A549 (cell line): ENCODE data around the gene ZFYVE28. TPM values are rescaled to one million over a fixed set of nuclear protein-coding genes. Genes with fewer than 3 reads are reported as not detected.

ENCODE experiments used
- ATAC-seq, 2 experiments: fragments of 200-7000 bp in 1 of 2; fragments of >200 bp in 1 of 2; cut with Nextera tagmentation in 1 of 2; cut with Tn5 transposase in 1 of 2; 3 replicates each; pipeline versions ENCODE4 v1.8.0 to v1.9.1; 2018 to 2020; ENCODE audit warnings: mild to moderate bottlenecking in 1 of 2, moderate library complexity in 1 of 2
- CTCF ChIA-PET: fragments of 300-600 bp; sonication (Branson Sonifier 250); formaldehyde crosslinking; extraction: SDS; loops from one replicate; lab custom pipeline; 2021; ENCODE audit warnings: antibody characterized with exemption, inconsistent platforms; lab: Yijun Ruan, JAX
- POLR2A ChIA-PET: fragments of 350-600 bp; formaldehyde crosslinking; extraction: SDS; loops from one replicate; lab custom pipeline; 2021; ENCODE audit warnings: antibody characterized with exemption, inconsistent platforms; lab: Yijun Ruan, JAX
- DNase-seq, 2 experiments: peaks; one replicate each; pipeline versions ENCODE4 v3.0.0 to v3.0.0-alpha.2; 2011 to 2016; ENCODE audit warnings: low read depth in 1 of 2, low spot score in 1 of 2
- FAIRE-seq: peaks from 2 replicates; lab custom pipeline; 2011; peaks lifted over from hg19 to GRCh38; lab: Jason Lieb, UNC
- H3K27ac ChIP-seq, 2 experiments: fragments of >200 bp; sonication (Bioruptor Twin); formaldehyde crosslinking; 3 replicates each; pipeline ENCODE4 v1.5.1; 2016 to 2017
- H3K4me1 ChIP-seq: fragments of >200 bp; sonication (Bioruptor Twin); formaldehyde crosslinking; 3 replicates; pipeline ENCODE4 v1.6.1; 2016
- H3K4me2 ChIP-seq: fragments of >200 bp; sonication (Bioruptor Twin); formaldehyde crosslinking; 3 replicates; pipeline ENCODE4 v1.6.1; 2016
- H3K4me3 ChIP-seq: fragments of >200 bp; sonication (Bioruptor Twin); formaldehyde crosslinking; 3 replicates; pipeline ENCODE4 v1.5.1; 2016
- H3K9me3 ChIP-seq: fragments of >200 bp; sonication (Bioruptor Twin); formaldehyde crosslinking; 3 replicates; pipeline ENCODE4 v1.6.1; 2016
- CBX2 ChIP-seq: fragments of 200-600 bp; sonication (generic); IDR thresholded peaks from 2 replicates; pipeline ENCODE4 v1.6.1; 2016; ENCODE audit warnings: low read depth, mild to moderate bottlenecking, borderline replicate concordance
- CBX8 ChIP-seq: fragments of 200-600 bp; sonication (generic); IDR thresholded peaks from 2 replicates; pipeline ENCODE4 v1.6.1; 2016
- CHD2 ChIP-seq: fragments of 150-350 bp; IDR thresholded peaks from 2 replicates; pipeline ENCODE4 v1.6.1; 2014; ENCODE audit warnings: low read length; ENCODE audit not compliant: partially characterized antibody
- CHD4 ChIP-seq: fragments of 200-600 bp; sonication (generic); IDR thresholded peaks from 2 replicates; pipeline ENCODE4 v1.6.1; 2016; ENCODE audit warnings: antibody characterized with exemption, mild to moderate bottlenecking, borderline replicate concordance
- CTCF ChIP-seq: fragments of >200 bp; sonication (Bioruptor Twin); formaldehyde crosslinking; IDR thresholded peaks from 3 replicates; pipeline ENCODE4 v1.5.1; 2016
- EHF ChIP-seq: fragments of 250-450 bp; sonication (Bioruptor Pico); IDR thresholded peaks from 2 replicates; pipeline ENCODE4 v1.5.0; 2020; ENCODE audit warnings: mild to moderate bottlenecking
- EP300 ChIP-seq, 2 experiments: fragments of >200 bp; sonication (Bioruptor Twin); formaldehyde crosslinking; IDR thresholded peaks; 2 replicates in 1 of 2; 3 replicates in 1 of 2; pipeline ENCODE4 v1.6.1; 2016 to 2017
- ESRRA ChIP-seq: fragments of 150-350 bp; IDR thresholded peaks from 2 replicates; pipeline ENCODE4 v1.6.1; 2014; ENCODE audit warnings: mild to moderate bottlenecking, low read length, borderline replicate concordance
- FOSB ChIP-seq: fragments of 250-450 bp; sonication (Bioruptor Pico); IDR thresholded peaks from 2 replicates; pipeline ENCODE4 v1.5.0; 2020; ENCODE audit warnings: mild to moderate bottlenecking, moderate library complexity
- GATA3 ChIP-seq: IDR thresholded peaks from 2 replicates; pipeline ENCODE4 v1.6.1; 2012; ENCODE audit warnings: borderline replicate concordance
- JUN ChIP-seq, 2 experiments: fragments of >200 bp; sonication (Bioruptor Twin); formaldehyde crosslinking; IDR thresholded peaks; 2 replicates in 1 of 2; 3 replicates in 1 of 2; pipeline ENCODE4 v1.6.1; 2016 to 2017
- NFE2L2 ChIP-seq: fragments of 150-350 bp; conservative IDR thresholded peaks from 2 replicates; pipeline ENCODE4 v1.6.1; 2014; ENCODE audit warnings: low read length
- POLR2AphosphoS2 ChIP-seq: conservative IDR thresholded peaks from 2 replicates; pipeline ENCODE4 v1.6.1; 2012; ENCODE audit warnings: low read length, improper control_type of control experiment, inconsistent platforms
- RNF2 ChIP-seq: fragments of 200-600 bp; sonication (generic); IDR thresholded peaks from 2 replicates; pipeline ENCODE4 v1.6.1; 2016; ENCODE audit warnings: low read depth, mild to moderate bottlenecking, antibody characterized with exemption, moderate library complexity, borderline replicate concordance
- TFCP2L1 ChIP-seq: fragments of 250-450 bp; sonication (Bioruptor Pico); IDR thresholded peaks from 2 replicates; pipeline ENCODE4 v1.5.0; 2021; ENCODE audit warnings: mild to moderate bottlenecking
- TP53 ChIP-seq: fragments of 250-450 bp; sonication (Bioruptor Pico); IDR thresholded peaks from 2 replicates; pipeline ENCODE4 v1.5.0; 2021; ENCODE audit warnings: mild to moderate bottlenecking, moderate library complexity
- ZSCAN20 ChIP-seq: fragments of 250-450 bp; sonication (Bioruptor Pico); IDR thresholded peaks from 2 replicates; pipeline ENCODE4 v1.8.0; 2022; ENCODE audit warnings: mild to moderate bottlenecking, moderate library complexity
- WGBS: methylation state at CpG from one replicate; pipeline ENCODE4 v1.1.6; 2017; ENCODE audit errors: missing lambda C conversion rate; 5-methylcytosine and 5-hydroxymethylcytosine counted together
- polyA plus RNA-seq, 4 experiments: library from polyadenylated mRNA; depleted of rRNA in 3 of 4; stranded (reverse); fragments of >200 nt; fragmentation: RNase III in 1 of 4; extraction: RNeasy Plus Mini Kit Qiagen cat#74134 plus additional on column Dnase treatment in 1 of 4; gene quantifications; 2 replicates in 3 of 4; 3 replicates in 1 of 4; pipeline ENCODE4 v1.2.3, GENCODE V29; 2011 to 2017
- TF ChIP-seq, protein P1 (sequence below): fragments of >200 bp; sonication (Bioruptor Twin); formaldehyde crosslinking; IDR thresholded peaks from 2 replicates; pipeline ENCODE4 v1.6.1; 2016
- TF ChIP-seq, protein P2 (sequence below): fragments of 150-350 bp; IDR thresholded peaks from 2 replicates; pipeline ENCODE4 v1.6.1; 2014; ENCODE audit warnings: low read depth, mild to moderate bottlenecking, low read length
- TF ChIP-seq, protein P3 (sequence below): fragments of 250-450 bp; sonication (Bioruptor Pico); IDR thresholded peaks from 2 replicates; pipeline ENCODE4 v1.5.0; 2021; ENCODE audit warnings: mild to moderate bottlenecking, moderate library complexity, borderline replicate concordance
- TF ChIP-seq, protein P4 (sequence below): IDR thresholded peaks from 2 replicates; pipeline ENCODE4 v1.6.1; 2012; ENCODE audit warnings: low read depth, borderline replicate concordance

ZFYVE28 gene
- polyA plus RNA-seq, 2 of the 4 experiments (the other 2 are of a cell fraction): 2.1 to 2.3 TPM

GRCh38 chr4:2266181-2266580 is 152.3 kb downstream of the ZFYVE28 start:
- FAIRE-seq: no peak
- Histone ChIP-seq H3K9me3 (no peaks in the 10 kb centered on the region), H3K4me1 (no peaks in the 10 kb centered on the region), H3K4me3 (no peak overlapping the region), H3K4me2 (no peak overlapping the region)
- POLR2A ChIA-PET: no interaction called here
- TF ChIP-seq CHD4: no peak
- TF ChIP-seq, protein P1, sequence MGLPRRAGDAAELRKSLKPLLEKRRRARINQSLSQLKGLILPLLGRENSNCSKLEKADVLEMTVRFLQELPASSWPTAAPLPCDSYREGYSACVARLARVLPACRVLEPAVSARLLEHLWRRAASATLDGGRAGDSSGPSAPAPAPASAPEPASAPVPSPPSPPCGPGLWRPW: no peak
- TF ChIP-seq NFE2L2: no peak
- no peak for TF ChIP-seq GATA3
- TF ChIP-seq TP53 (CRISPR knock-in tag): no peak
- TF ChIP-seq CBX8: no peak
- TF ChIP-seq, protein P2, sequence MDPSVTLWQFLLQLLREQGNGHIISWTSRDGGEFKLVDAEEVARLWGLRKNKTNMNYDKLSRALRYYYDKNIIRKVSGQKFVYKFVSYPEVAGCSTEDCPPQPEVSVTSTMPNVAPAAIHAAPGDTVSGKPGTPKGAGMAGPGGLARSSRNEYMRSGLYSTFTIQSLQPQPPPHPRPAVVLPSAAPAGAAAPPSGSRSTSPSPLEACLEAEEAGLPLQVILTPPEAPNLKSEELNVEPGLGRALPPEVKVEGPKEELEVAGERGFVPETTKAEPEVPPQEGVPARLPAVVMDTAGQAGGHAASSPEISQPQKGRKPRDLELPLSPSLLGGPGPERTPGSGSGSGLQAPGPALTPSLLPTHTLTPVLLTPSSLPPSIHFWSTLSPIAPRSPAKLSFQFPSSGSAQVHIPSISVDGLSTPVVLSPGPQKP: no peak
- TF ChIP-seq, all 56 proteins: peak for 0
- no peak for DNase-seq
- WGBS: 78% methylated on average over 5 of the region's 8 CpGs
- CTCF ChIA-PET: no interaction called here
- no peak overlapping the region for H3K27ac ChIP-seq
- no peak for ATAC-seq

DNA sequence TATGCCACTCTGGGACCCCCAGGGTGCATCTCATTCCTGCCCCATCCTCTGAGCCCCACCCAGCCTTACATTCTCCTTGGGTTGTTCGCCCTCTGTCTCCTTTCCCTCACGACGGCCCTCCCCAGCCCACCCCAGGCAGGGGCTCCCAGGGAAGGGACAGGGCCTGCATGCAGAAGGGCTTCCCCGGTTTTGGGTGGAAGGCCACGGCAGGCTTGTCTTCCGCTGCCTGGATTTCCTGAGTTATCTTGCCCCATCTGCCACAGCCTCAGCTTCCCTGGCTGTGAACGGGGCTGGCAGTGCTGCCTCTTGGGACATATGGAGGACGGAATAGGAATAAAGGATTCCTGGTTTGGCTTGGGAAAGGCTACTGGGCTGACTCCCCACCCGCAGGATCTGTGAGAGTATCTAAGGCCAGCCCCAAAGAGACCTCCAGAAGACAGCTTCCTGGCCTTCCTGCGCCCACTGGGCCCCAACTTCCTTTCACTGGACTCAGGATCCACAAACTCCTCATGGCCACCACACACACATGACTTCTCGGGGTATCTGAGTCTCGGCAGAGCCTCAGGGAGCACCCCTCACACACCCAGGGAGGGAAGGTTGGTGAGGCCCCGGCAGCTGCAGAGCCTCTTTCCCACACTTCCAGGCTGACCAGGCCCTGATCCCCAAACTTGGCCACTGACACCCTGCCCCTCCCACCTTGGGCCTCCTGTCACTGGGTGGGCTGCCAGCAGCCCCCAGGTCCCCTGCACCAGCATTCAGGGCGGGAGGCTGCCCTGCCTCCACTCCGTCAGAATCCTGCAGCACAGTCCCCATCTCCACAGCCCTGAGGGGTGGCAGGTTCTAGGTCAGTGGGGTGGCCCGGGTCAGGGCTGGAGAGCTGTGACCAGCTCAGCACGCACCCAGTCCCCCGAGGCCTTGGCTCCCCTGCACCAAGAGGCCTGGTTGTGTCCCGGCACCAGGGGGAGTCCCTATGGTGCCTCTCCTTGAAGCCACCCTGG is 153.0 kb downstream of the ZFYVE28 start:
- H3K4me2 ChIP-seq: no peak overlapping the region
- H3K4me3 ChIP-seq: no peak overlapping the region
- 98% methylated on average over 7 of the region's 19 CpGs for WGBS
- H3K27ac ChIP-seq: no peak overlapping the region
- DNase-seq (no peak), FAIRE-seq (no peak), ATAC-seq (no peak)
- peaks cover 3% of the 10 kb centered on the region; the same call in 1 of the 3 replicates for H3K4me1 ChIP-seq
- TF ChIP-seq RNF2: no peak
- TF ChIP-seq, protein P3, sequence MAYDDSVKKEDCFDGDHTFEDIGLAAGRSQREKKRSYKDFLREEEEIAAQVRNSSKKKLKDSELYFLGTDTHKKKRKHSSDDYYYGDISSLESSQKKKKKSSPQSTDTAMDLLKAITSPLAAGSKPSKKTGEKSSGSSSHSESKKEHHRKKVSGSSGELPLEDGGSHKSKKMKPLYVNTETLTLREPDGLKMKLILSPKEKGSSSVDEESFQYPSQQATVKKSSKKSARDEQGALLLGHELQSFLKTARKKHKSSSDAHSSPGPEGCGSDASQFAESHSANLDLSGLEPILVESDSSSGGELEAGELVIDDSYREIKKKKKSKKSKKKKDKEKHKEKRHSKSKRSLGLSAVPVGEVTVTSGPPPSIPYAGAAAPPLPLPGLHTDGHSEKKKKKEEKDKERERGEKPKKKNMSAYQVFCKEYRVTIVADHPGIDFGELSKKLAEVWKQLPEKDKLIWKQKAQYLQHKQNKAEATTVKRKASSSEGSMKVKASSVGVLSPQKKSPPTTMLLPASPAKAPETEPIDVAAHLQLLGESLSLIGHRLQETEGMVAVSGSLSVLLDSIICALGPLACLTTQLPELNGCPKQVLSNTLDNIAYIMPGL (CRISPR knock-in tag): no peak
- no peak for TF ChIP-seq ESRRA
- no peak for TF ChIP-seq JUN (IDR thresholded peaks at IDR 0.05)
- TF ChIP-seq CTCF: no peak
- TF ChIP-seq EHF (CRISPR knock-in tag): no peak
- no peak for TF ChIP-seq EP300 (IDR thresholded peaks at IDR 0.05)
- TF ChIP-seq, protein P1: no peak
- POLR2A ChIA-PET: no interaction called here
- no peaks in the 10 kb centered on the region for H3K9me3 ChIP-seq
- CTCF ChIA-PET: interaction anchor here (1.3 kb wide), 1 partner anchor 89 kb away, joined by 3 read pairs; no protein-coding TSS in a partner anchor

GRCh38 chr4:2264481-2265041 is 153.9 kb downstream of the ZFYVE28 start:
- ChIA-PET CTCF (interaction anchor here (0.6 to 1.3 kb wide), 2 partner anchors 89 to 358 kb away, joined by 3 read pairs; no protein-coding TSS in a partner anchor), POLR2A (no interaction called here)
- no peak for ATAC-seq
- peaks cover 6% of the 10 kb centered on the region; the same call in 1 of the 3 replicates for H3K4me1 ChIP-seq
- no peaks in the 10 kb centered on the region for H3K9me3 ChIP-seq
- 82% methylated on average over 3 of the region's 6 CpGs for WGBS
- no peak for DNase-seq
- H3K27ac ChIP-seq: no peak overlapping the region
- no peak overlapping the region for H3K4me3 ChIP-seq
- no peak for FAIRE-seq
- H3K4me2 ChIP-seq: no peak overlapping the region
- TF ChIP-seq, protein P4, sequence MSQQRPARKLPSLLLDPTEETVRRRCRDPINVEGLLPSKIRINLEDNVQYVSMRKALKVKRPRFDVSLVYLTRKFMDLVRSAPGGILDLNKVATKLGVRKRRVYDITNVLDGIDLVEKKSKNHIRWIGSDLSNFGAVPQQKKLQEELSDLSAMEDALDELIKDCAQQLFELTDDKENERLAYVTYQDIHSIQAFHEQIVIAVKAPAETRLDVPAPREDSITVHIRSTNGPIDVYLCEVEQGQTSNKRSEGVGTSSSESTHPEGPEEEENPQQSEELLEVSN: no peak
- no peak for TF ChIP-seq ZSCAN20 (CRISPR knock-in tag)
- no peak for TF ChIP-seq CHD2
- TF ChIP-seq POLR2AphosphoS2: no peak
- TF ChIP-seq TFCP2L1: no peak
- no peak for TF ChIP-seq FOSB (CRISPR knock-in tag)
- TF ChIP-seq CBX2: no peak
- TF ChIP-seq, protein P3 (CRISPR knock-in tag): no peak
